RWPE2 (cell line): ENCODE data around the gene SDCBP2.

ENCODE experiments used
- ATAC-seq: fragments of 200-7000 bp; cut with Tn5 transposase; 3 replicates; pipeline ENCODE4 v1.9.1; 2021; ENCODE audit warnings: low read depth
- DNase-seq: peaks from one replicate; pipeline ENCODE4 v3.0.0-alpha.2; 2020; ENCODE audit warnings: low spot score
- H3K27ac ChIP-seq: fragments of 450-650 bp; 2 replicates; pipeline ENCODE4 v1.5.1; 2017; ENCODE audit warnings: mild to moderate bottlenecking; ENCODE audit not compliant: poor library complexity, severe bottlenecking
- H3K27me3 ChIP-seq: fragments of 250-450 bp; sonication (Bioruptor Pico); 2 replicates; pipeline ENCODE4 v1.5.1; 2021; ENCODE audit warnings: mild to moderate bottlenecking, moderate library complexity; ENCODE audit not compliant: insufficient read depth, poor library complexity, severe bottlenecking
- H3K36me3 ChIP-seq: fragments of 250-450 bp; sonication (Bioruptor Pico); 2 replicates; pipeline ENCODE4 v1.5.1; 2020; ENCODE audit warnings: low read depth, mild to moderate bottlenecking, moderate library complexity
- H3K4me1 ChIP-seq: fragments of 250-450 bp; sonication (Bioruptor Pico); 2 replicates; pipeline ENCODE4 v1.5.1; 2021; ENCODE audit warnings: mild to moderate bottlenecking, moderate library complexity; ENCODE audit not compliant: insufficient read depth, poor library complexity, severe bottlenecking
- H3K4me3 ChIP-seq: fragments of 250-450 bp; sonication (Bioruptor Pico); 2 replicates; pipeline ENCODE4 v1.5.1; 2021; ENCODE audit warnings: mild to moderate bottlenecking, moderate library complexity; ENCODE audit not compliant: severe bottlenecking
- H3K9me3 ChIP-seq: fragments of 250-450 bp; sonication (Bioruptor Pico); 2 replicates; pipeline ENCODE4 v1.5.1; 2021; ENCODE audit warnings: mild to moderate bottlenecking, moderate library complexity; ENCODE audit not compliant: severe bottlenecking
- CTCF ChIP-seq: fragments of 450-650 bp; IDR thresholded peaks from one replicate; pipeline ENCODE4 v1.5.1; 2017; ENCODE audit warnings: mild to moderate bottlenecking, moderate library complexity; ENCODE audit not compliant: poor library complexity, severe bottlenecking

Gene SDCBP2

GRCh38 chr20:1280195-1281102 lies 48.5 kb downstream of the SDCBP2 start:
- no peaks in the 10 kb centered on the region for H3K27me3 ChIP-seq
- DNase-seq (no peak), ATAC-seq (0 out of 3 replicates have a peak, but pooled peaks have one; percentile 31)
- H3K4me1 ChIP-seq = no peaks in the 10 kb centered on the region
- no peak for TF ChIP-seq CTCF
- H3K36me3 ChIP-seq = no peaks in the 10 kb centered on the region
- H3K4me3 ChIP-seq = no peak overlapping the region
- no peak overlapping the region for H3K27ac ChIP-seq
- H3K9me3 ChIP-seq = no peaks in the 10 kb centered on the region

- Histone ChIP-seq H3K27ac (no peak overlapping the region), H3K4me3 (no peak overlapping the region), H3K9me3 (no peaks in the 10 kb centered on the region), H3K27me3 (no peaks in the 10 kb centered on the region), H3K36me3 (no peaks in the 10 kb centered on the region), H3K4me1 (no peaks in the 10 kb centered on the region)
- no peak for TF ChIP-seq CTCF
- ATAC-seq (no peak), DNase-seq (no peak)
Measured at GRCh38 chr20:1278993-1279392, 49.9 kb downstream of the SDCBP2 start.

- no peak overlapping the region for H3K4me3 ChIP-seq
- no peaks in the 10 kb centered on the region for H3K9me3 ChIP-seq
- no peaks in the 10 kb centered on the region for H3K27me3 ChIP-seq
- H3K4me1 ChIP-seq = no peaks in the 10 kb centered on the region
- no peak for TF ChIP-seq CTCF
- ATAC-seq = no peak
- no peak overlapping the region for H3K27ac ChIP-seq
- no peaks in the 10 kb centered on the region for H3K36me3 ChIP-seq
- no peak for DNase-seq
Measured at GRCh38 chr20:1277529-1278322, 51.2 kb downstream of the SDCBP2 start.

GRCh38 chr20:1275919-1276318 lies 53.0 kb downstream of the SDCBP2 start:
- Histone ChIP-seq H3K27ac (no peak overlapping the region), H3K36me3 (no peaks in the 10 kb centered on the region), H3K4me3 (no peak overlapping the region), H3K9me3 (no peaks in the 10 kb centered on the region), H3K27me3 (no peaks in the 10 kb centered on the region), H3K4me1 (no peaks in the 10 kb centered on the region)
- DNase-seq = no peak
- TF ChIP-seq CTCF = no peak
- ATAC-seq = no peak
